Measurements from ENCODE around the gene TSFM. TPM values are rescaled to one million over a fixed set of nuclear protein-coding genes. Genes with fewer than 3 reads are reported as not detected.
"Not testable (repeated sequence)": the region's sequence is repeated elsewhere in the genome, so short reads cannot be mapped to it uniquely, and the experiment has no call there.

TSFM gene
- total RNA-seq, 1 experiment from 2014 or later: 48.7 TPM

GRCh38 chr12:57771873-57772428 lies 10.6 kb upstream of the TSFM start, which contains the start of gene METTL1 (continued):
- TF ChIP-seq TCF7 (CRISPR knock-in tag; IDR thresholded peaks at IDR 0.05; ENCODE audit: low read depth) (no peak), ZNF219 (CRISPR knock-in tag; IDR thresholded peaks at IDR 0.05; ENCODE audit: borderline replicate concordance) (no peak), ZNF121 (CRISPR knock-in tag; IDR thresholded peaks at IDR 0.05) (no peak), ZNF671 (CRISPR knock-in tag; IDR thresholded peaks at IDR 0.05) (no peak)

GRCh38 chr12:57772429-57773322 lies 9.9 kb upstream of the TSFM start, which contains the start of gene EEF1AKMT3:
Gene EEF1AKMT3 (plus strand): TSS chr12:57772614. CDS start chr12:57772725, 111 bp downstream.
- ChIA-PET POLR2A (interaction anchor here (0.8 to 1.0 kb wide), 9 partner anchors 8 to 80 kb away, joined by 3 to 6 read pairs (median 3); partner anchors contain the start of genes CDK4, CTDSP2 and TSPAN31), CTCF (interaction anchor here (0.6 to 1.5 kb wide), 11 partner anchors 9 to 1089 kb away, joined by 3 to 19 read pairs (median 3); partner anchors contain the start of gene TSFM)
- DNase-seq (ENCODE audit: low spot score) (peak; percentile 63), ATAC-seq (peak; percentile 28)
- H3K9me3 Mint-ChIP-seq: no peaks in the 10 kb centered on the region
- H3K4me1 Mint-ChIP-seq: peaks cover 6% of the 10 kb centered on the region; the same call in 1 of the 2 replicates
- peaks cover 23% of the 10 kb centered on the region for H3K27me3 Mint-ChIP-seq (ENCODE audit: low read depth)
- peak within 1 kb of the TSS; percentile 100 for H3K27ac Mint-ChIP-seq
- TF ChIP-seq JUN (CRISPR knock-in tag; IDR thresholded peaks at IDR 0.05): no peak
- TF ChIP-seq ZNF671 (CRISPR knock-in tag; IDR thresholded peaks at IDR 0.05): no peak
- TF ChIP-seq FOXP4 (CRISPR knock-in tag; IDR thresholded peaks at IDR 0.05): no peak
- peak; percentile 71; the same call in 1 of the 2 replicates for TF ChIP-seq SMAD3 (CRISPR knock-in tag; IDR thresholded peaks at IDR 0.05; ENCODE audit: borderline replicate concordance)
- no peak for TF ChIP-seq PREB (CRISPR knock-in tag; IDR thresholded peaks at IDR 0.05; ENCODE audit: borderline replicate concordance)
- TF ChIP-seq USF1 (CRISPR knock-in tag; IDR thresholded peaks at IDR 0.05): 0 out of 2 replicates have a peak, but pooled peaks have one; percentile 21
- peak within 1 kb of the TSS; percentile 97 for H3K4me3 Mint-ChIP-seq
- peaks cover 23% of the 10 kb centered on the region for H3K36me3 Mint-ChIP-seq

GRCh38 chr12:57774634-57775033 lies 8.0 kb upstream of the TSFM start:
- H3K36me3 Mint-ChIP-seq; H3K9me3 Mint-ChIP-seq; DNase-seq (ENCODE audit: low spot score); H3K4me1 Mint-ChIP-seq; H3K4me3 Mint-ChIP-seq; POLR2A ChIA-PET; ATAC-seq; H3K27ac Mint-ChIP-seq: not testable (repeated sequence)
- peaks cover 16% of the 10 kb centered on the region for H3K27me3 Mint-ChIP-seq (ENCODE audit: low read depth)
- CTCF ChIA-PET: interaction anchor here (0.9 to 2.0 kb wide), 4 partner anchors 9 to 142 kb away, joined by 3 to 8 read pairs (median 4); partner anchors contain the start of gene B4GALNT1

- peaks cover 6% of the 10 kb centered on the region; the same call in 1 of the 2 replicates for H3K36me3 Mint-ChIP-seq
- H3K27ac Mint-ChIP-seq: no peak overlapping the region
- H3K4me1 Mint-ChIP-seq: peaks cover 6% of the 10 kb centered on the region; the same call in 1 of the 2 replicates
- CTCF ChIA-PET: interaction anchor here (0.9 to 2.0 kb wide), 4 partner anchors 9 to 142 kb away, joined by 3 to 8 read pairs (median 4); partner anchors contain the start of gene B4GALNT1
- H3K27me3 Mint-ChIP-seq (ENCODE audit: low read depth): peaks cover 16% of the 10 kb centered on the region
- DNase-seq (ENCODE audit: low spot score): no peak
- H3K4me3 Mint-ChIP-seq: no peak overlapping the region
- POLR2A ChIA-PET: no interaction called here
- H3K9me3 Mint-ChIP-seq: no peaks in the 10 kb centered on the region
- ATAC-seq: no peak
- TF ChIP-seq E2F4 (CRISPR knock-in tag; IDR thresholded peaks at IDR 0.05; ENCODE audit: borderline replicate concordance, low read depth): no peak
- TF ChIP-seq MLX (CRISPR knock-in tag; IDR thresholded peaks at IDR 0.05): no peak
- TF ChIP-seq ZNF423 (CRISPR knock-in tag; IDR thresholded peaks at IDR 0.05): no peak
- no peak for TF ChIP-seq ZNF281 (CRISPR knock-in tag; IDR thresholded peaks at IDR 0.05)
- no peak for TF ChIP-seq GTF2I (CRISPR knock-in tag; conservative IDR thresholded peaks at IDR 0.05)
- TF ChIP-seq ESRRA (CRISPR knock-in tag; IDR thresholded peaks at IDR 0.05; ENCODE audit: borderline replicate concordance): no peak
- no peak for TF ChIP-seq TEAD1 (CRISPR knock-in tag; IDR thresholded peaks at IDR 0.05)
- no peak for TF ChIP-seq KAT7 (CRISPR knock-in tag; IDR thresholded peaks at IDR 0.05; ENCODE audit: borderline replicate concordance)
- TF ChIP-seq MAX (CRISPR knock-in tag; IDR thresholded peaks at IDR 0.05): no peak
Measured at GRCh38 chr12:57775044-57775443, 7.5 kb upstream of the TSFM start.
